Inflammatory macrophage (primary cell): Measurements from ENCODE around the gene CDPF1.
"Not testable (repeated sequence)": the region's sequence is repeated elsewhere in the genome, so short reads cannot be mapped to it uniquely, and the experiment has no call there.

ENCODE experiments used
- DNase-seq, 2 donors: peaks; one replicate each; pipeline ENCODE4 v3.0.0-alpha.2; 2020 to 2022

CDPF1 gene

GRCh38 chr22:46224044-46224897 is 25.8 kb downstream of the CDPF1 start:
- no peak for DNase-seq

- DNase-seq = no peak
Measured at GRCh38 chr22:46220921-46221320, 29.2 kb downstream of the CDPF1 start.

- no peak for DNase-seq
Measured at GRCh38 chr22:46219636-46220035, 30.5 kb downstream of the CDPF1 start.

DNA sequence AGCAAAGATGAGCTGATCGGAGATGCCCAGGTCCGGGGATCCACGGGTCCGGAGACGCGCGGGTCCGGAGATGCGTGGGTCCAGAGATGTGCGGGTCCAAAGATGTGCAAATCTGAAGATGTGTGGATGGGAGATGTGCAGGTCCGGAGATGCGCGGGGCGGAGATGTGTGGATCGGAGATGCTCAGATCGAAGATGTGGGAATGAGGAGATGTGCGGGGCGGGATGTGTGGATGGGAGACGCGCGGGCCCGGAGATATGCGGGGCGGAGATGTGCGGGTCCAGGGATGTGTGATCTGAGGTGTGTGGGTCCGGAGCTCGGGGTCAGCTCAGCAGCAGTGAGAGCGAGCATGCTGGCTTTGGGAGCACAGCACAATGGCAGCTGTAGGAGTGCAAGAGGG is 35.5 kb downstream of the CDPF1 start:
- DNase-seq = no peak

DNA sequence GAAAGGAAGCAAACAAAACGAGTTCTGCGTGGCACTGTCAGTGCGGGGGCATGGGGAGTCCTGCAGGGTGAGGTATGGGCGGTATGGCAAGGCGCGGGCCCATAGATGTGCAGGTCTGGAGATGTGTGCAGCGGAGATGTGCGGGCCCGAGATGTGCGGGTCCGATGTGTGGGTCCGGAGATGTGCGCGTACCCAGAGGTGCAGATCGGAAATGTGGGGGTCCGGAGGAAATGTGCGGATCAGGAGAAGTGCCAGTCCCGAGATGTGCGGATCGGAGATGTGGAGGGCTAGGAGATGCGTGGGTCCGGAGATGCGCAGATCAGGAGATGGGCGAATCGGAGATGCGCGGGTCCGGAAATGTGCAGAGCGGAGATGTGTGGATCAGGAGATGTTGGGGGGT is 35.9 kb downstream of the CDPF1 start:
- no peak for DNase-seq

- peak in 1 of 2 donors; percentile 21 for DNase-seq
Measured at GRCh38 chr22:46213052-46213451, 37.0 kb downstream of the CDPF1 start.

DNA sequence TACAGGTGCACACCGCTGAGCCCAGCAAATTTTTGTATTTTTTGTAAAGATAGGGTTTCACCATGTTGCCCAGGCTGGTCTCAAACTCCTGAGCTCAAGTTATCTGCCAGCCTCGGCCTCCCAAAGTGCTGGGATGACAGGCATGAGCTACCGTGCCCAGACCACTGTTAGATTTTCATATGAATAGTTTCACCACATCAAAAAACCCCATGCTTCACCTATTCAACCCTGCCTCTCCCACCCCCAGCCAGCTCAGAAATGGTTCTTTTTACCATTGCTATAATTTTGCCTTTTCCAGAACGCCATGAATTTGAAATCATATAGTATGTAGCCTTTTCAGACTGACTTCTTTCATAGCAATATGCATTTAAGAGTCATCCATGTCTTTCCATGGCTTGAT is 37.9 kb downstream of the CDPF1 start:
- no peak for DNase-seq

DNA sequence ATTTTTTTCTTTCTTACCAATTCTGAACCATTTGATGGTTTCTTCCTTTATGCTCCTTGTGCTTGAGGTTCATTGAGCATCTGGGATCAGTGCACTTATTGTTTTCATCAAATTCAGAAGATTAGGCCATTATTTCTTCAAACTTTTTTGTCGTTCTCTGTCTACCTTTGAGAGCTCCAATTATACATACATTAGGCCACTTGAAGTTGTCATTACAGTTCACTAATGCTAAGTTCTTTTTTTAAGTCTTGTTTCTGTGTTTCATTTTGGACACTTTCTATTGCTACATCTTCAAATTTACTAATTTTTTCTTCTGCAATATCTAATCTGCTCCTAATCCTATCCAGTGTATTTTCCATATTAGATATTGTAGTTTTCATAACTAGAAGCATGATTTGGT is 40.8 kb downstream of the CDPF1 start:
- no peak for DNase-seq

- no peak for DNase-seq
Measured at GRCh38 chr22:46203601-46203980, 46.5 kb downstream of the CDPF1 start.

DNA sequence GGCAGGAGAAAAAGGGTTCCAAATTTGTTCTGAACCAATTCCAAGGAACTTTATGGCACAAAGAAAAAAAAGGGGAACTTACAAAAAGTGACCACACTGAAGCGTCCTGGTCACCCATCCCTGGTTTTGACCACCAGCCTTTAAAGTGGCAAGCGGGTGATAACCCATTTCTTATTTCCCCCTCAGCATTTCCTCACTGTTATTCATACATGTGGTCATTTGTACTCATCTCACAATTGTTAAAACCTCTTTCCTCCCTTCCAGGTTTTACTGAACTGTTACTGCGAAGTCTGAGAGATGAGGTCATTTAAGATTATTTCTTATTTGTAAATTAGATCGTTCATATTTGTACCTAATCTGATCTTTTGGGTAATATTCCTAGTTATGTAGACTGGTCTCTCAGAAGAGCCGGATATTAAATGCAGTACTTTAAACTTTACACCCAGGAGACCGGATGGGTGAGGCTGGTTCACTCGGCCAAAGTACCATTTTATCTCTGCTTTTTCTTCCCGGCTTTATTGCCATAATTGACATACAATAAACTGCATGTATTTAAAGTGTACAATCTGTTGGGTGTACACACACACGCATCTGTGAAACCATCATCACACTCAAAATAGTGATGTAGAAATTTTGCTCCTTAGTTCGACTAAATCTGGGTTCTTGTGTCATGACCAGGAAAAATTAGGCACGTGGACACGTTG is 47.0 kb downstream of the CDPF1 start:
- DNase-seq = no peak

DNA sequence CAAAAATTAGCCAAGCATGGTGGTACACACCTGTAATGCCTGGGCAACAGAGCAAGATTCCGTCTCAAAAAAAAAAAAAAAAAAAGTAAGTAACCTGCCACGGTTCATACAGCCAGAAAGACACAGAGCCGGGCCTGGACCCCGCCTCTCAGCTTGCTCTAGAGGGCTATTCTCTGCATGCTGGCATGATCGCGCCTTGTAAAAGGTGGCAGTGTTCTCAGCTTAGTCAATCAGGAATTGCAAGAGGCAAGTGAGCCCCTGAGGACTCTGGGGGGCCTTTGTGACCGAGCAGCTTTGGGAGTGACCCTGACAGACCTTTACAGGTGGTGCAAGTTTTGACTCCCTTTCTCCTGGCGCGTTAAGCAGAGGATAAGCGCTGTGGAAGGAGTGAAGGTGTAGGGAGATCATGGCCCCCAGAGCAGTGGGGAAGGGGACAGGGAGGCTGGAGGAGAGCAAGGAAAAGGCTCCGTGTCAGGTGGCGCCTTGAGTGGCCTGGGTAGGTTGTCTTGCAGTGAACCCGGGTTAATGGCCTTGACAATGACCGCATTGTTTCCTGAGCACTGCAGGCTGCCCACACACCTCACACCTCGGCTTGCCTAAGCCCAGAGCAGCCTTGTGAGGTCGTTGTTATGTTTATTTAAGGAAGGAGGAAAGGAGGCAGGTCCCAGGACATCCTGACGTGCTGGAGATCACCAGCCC is 48.9 kb downstream of the CDPF1 start:
- DNase-seq = no peak

- DNase-seq = not testable (repeated sequence)
Measured at GRCh38 chr22:46198806-46199205, 51.3 kb downstream of the CDPF1 start.

DNA sequence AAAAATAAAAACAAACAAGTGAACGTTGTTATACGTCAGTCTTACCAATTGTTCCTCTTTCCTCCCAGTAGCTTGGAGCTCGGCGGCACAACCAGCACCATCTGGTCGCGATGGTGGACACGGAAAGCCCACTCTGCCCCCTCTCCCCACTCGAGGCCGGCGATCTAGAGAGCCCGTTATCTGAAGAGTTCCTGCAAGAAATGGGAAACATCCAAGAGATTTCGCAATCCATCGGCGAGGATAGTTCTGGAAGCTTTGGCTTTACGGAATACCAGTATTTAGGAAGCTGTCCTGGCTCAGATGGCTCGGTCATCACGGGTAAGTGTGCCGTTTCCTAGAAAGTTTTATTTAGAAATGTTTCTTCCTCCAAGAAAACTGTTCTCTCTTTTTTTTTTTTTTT is 51.8 kb downstream of the CDPF1 start:
- DNase-seq = no peak

GRCh38 chr22:46196278-46196677 is 53.8 kb downstream of the CDPF1 start:
- no peak for DNase-seq

GRCh38 chr22:46195487-46196165 is 54.5 kb downstream of the CDPF1 start:
- no peak for DNase-seq
